ENCODE measurements around the gene GLI2.

DNA sequence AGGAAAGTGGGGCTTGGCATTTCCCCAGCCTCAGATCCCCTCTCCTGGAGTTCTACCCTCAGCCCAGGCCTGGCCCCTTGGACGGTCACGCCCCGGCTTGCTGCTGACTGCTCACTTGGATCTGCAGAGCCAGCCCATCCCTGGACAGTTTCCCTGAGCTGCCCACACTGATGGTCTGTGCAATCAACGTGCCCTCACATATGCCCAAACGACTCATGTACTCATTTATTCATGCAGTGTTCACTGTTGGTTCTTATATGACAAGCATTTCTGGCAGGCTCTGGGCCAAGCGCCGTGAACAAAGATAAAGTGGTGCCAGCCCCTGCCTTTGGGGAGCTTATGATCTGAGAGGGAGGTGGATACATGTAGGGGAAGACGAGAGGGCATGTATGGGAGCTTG lies 20.3 kb upstream of the GLI2 start:
- TF ChIP-seq POLR2A (IDR thresholded peaks at IDR 0.05; ENCODE audit: control extremely low read depth in 1 of 2, low read depth in 2 of 2, low read length in 2 of 2) (no peak), CREB1 (IDR thresholded peaks at IDR 0.05) (no peak), EZH2 (IDR thresholded peaks at IDR 0.05; ENCODE audit: low read depth, low read length, severe bottlenecking) (no peak), EP300 (IDR thresholded peaks at IDR 0.05; ENCODE audit: borderline replicate concordance in 1 of 2, low read depth in 2 of 2, low read length in 2 of 2) (no peak), CHD1 (IDR thresholded peaks at IDR 0.05; ENCODE audit: low read depth, low read length) (no peak), CBX8 (IDR thresholded peaks at IDR 0.05; ENCODE audit: borderline replicate concordance, low read depth, low read length) (no peak), GTF2F1 (IDR thresholded peaks at IDR 0.05; ENCODE audit: borderline replicate concordance, low read depth, low read length) (no peak)

Measured in H1 (cell line).